Loucy (cell line): ENCODE results near the gene EFTUD2.

Experiments
- H2AFZ ChIP-seq: fragments of 200-600 bp; sonication (generic); 2 replicates; pipeline ENCODE4 v1.6.0; 2016; ENCODE audit warnings: antibody characterized with exemption, mild to moderate bottlenecking, low read length, moderate library complexity
- H3F3A ChIP-seq: fragments of 200-600 bp; 2 replicates; pipeline ENCODE4 v1.6.0; 2016; ENCODE audit warnings: antibody characterized with exemption, low read depth, mild to moderate bottlenecking
- H3K27me3 ChIP-seq: fragments of 200-600 bp; sonication (generic); 2 replicates; pipeline ENCODE4 v1.6.1; 2014; ENCODE audit warnings: low read length, mild to moderate bottlenecking; ENCODE audit not compliant: insufficient read depth, poor library complexity, severe bottlenecking
- H3K36me3 ChIP-seq: fragments of 200-600 bp; sonication (generic); 2 replicates; pipeline ENCODE4 v1.6.1; 2016; ENCODE audit warnings: low read length; ENCODE audit not compliant: insufficient read depth
- H3K4me1 ChIP-seq: fragments of 200-600 bp; sonication (generic); 2 replicates; pipeline ENCODE4 v1.5.1; 2014; ENCODE audit warnings: low read length, mild to moderate bottlenecking; ENCODE audit not compliant: insufficient read depth, poor library complexity, severe bottlenecking
- H3K4me2 ChIP-seq: fragments of 200-600 bp; sonication (generic); 2 replicates; pipeline ENCODE4 v1.6.0; 2014; ENCODE audit warnings: antibody characterized with exemption, low read length, low read depth, mild to moderate bottlenecking; ENCODE audit not compliant: poor library complexity, severe bottlenecking
- H3K4me3 ChIP-seq: fragments of 200-600 bp; sonication (generic); 2 replicates; pipeline ENCODE4 v1.5.1; 2014; ENCODE audit warnings: low read length, mild to moderate bottlenecking, mixed read lengths; ENCODE audit not compliant: poor library complexity, severe bottlenecking
- H3K79me2 ChIP-seq: fragments of 200-600 bp; sonication (generic); 2 replicates; pipeline ENCODE4 v1.6.1; 2014; ENCODE audit warnings: low read length; ENCODE audit not compliant: insufficient read depth
- H3K9ac ChIP-seq: fragments of 200-600 bp; sonication (generic); 2 replicates; pipeline ENCODE4 v1.6.0; 2014; ENCODE audit warnings: mild to moderate bottlenecking, low read depth, low read length, moderate library complexity; ENCODE audit not compliant: poor library complexity, severe bottlenecking
- H3K9me2 ChIP-seq: fragments of 200-600 bp; sonication (generic); replicated peaks from 2 replicates; pipeline ENCODE4 v1.6.1; 2016; ENCODE audit warnings: low read depth, low read length, mixed read lengths
- H3K9me3 ChIP-seq: fragments of 200-600 bp; sonication (generic); 2 replicates; pipeline ENCODE4 v1.6.1; 2014; ENCODE audit warnings: mild to moderate bottlenecking, antibody characterized with exemption, low read length, low read depth; ENCODE audit not compliant: insufficient read depth
- H4K20me1 ChIP-seq: fragments of 200-600 bp; sonication (generic); 2 replicates; pipeline ENCODE4 v1.6.0; 2014; ENCODE audit warnings: antibody characterized with exemption, low read length, mild to moderate bottlenecking; ENCODE audit not compliant: insufficient read depth, poor library complexity, severe bottlenecking
- EZH2phosphoT487 ChIP-seq: fragments of 200-600 bp; IDR thresholded peaks from 2 replicates; pipeline ENCODE4 v1.6.1; 2018; ENCODE audit warnings: antibody characterized with exemption, mild to moderate bottlenecking, moderate library complexity, borderline replicate concordance
- TF ChIP-seq, protein P1 (sequence below): fragments of 200-600 bp; sonication (generic); conservative IDR thresholded peaks from 2 replicates; pipeline ENCODE4 v1.5.1; 2014; ENCODE audit warnings: mild to moderate bottlenecking, antibody characterized with exemption, low read length

The EFTUD2 gene

DNA sequence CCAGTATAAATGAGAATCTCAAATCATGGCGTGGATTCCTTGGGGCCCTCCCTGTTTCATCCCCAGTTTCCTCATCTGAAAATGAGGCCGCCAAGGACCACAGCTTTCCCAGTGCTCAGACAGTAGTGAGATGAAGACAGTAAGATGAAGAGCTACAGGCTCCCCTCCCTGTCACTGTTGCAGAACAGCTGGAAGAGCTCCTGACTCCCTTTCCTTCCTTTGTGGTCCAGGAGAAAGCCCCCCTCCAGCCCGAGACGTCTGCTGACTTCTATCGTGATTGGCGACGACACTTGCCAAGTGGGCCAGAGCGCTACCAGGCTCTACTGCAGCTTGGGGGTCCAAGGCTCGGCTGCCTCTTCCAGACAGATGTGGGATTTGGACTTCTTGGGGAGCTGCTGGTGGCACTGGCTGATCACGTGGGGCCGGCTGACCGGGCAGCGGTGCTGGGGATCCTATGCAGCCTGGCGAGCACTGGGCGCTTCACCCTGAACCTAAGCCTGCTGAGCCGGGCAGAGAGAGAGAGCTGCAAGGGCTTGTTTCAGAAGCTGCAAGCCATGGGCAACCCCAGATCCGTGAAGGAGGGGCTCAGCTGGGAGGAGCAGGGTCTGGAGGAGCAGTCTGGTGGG, 3.0 kb upstream of the EFTUD2 start:
- no peak overlapping the region for H3K9ac ChIP-seq
- H3K9me2 ChIP-seq: no peaks in the 10 kb centered on the region
- H3F3A ChIP-seq: no peaks in the 10 kb centered on the region
- peaks cover 19% of the 10 kb centered on the region for H3K79me2 ChIP-seq
- peaks cover 12% of the 10 kb centered on the region for H3K4me1 ChIP-seq
- no peaks in the 10 kb centered on the region for H3K9me3 ChIP-seq
- no peak overlapping the region for H2AFZ ChIP-seq
- H4K20me1 ChIP-seq: no peaks in the 10 kb centered on the region
- no peak overlapping the region for H3K4me3 ChIP-seq
- no peaks in the 10 kb centered on the region for H3K36me3 ChIP-seq
- no peak overlapping the region for H3K4me2 ChIP-seq
- no peaks in the 10 kb centered on the region for H3K27me3 ChIP-seq
- TF ChIP-seq EZH2phosphoT487: no peak
- TF ChIP-seq, protein P1, sequence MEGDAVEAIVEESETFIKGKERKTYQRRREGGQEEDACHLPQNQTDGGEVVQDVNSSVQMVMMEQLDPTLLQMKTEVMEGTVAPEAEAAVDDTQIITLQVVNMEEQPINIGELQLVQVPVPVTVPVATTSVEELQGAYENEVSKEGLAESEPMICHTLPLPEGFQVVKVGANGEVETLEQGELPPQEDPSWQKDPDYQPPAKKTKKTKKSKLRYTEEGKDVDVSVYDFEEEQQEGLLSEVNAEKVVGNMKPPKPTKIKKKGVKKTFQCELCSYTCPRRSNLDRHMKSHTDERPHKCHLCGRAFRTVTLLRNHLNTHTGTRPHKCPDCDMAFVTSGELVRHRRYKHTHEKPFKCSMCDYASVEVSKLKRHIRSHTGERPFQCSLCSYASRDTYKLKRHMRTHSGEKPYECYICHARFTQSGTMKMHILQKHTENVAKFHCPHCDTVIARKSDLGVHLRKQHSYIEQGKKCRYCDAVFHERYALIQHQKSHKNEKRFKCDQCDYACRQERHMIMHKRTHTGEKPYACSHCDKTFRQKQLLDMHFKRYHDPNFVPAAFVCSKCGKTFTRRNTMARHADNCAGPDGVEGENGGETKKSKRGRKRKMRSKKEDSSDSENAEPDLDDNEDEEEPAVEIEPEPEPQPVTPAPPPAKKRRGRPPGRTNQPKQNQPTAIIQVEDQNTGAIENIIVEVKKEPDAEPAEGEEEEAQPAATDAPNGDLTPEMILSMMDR: no peak

DNA sequence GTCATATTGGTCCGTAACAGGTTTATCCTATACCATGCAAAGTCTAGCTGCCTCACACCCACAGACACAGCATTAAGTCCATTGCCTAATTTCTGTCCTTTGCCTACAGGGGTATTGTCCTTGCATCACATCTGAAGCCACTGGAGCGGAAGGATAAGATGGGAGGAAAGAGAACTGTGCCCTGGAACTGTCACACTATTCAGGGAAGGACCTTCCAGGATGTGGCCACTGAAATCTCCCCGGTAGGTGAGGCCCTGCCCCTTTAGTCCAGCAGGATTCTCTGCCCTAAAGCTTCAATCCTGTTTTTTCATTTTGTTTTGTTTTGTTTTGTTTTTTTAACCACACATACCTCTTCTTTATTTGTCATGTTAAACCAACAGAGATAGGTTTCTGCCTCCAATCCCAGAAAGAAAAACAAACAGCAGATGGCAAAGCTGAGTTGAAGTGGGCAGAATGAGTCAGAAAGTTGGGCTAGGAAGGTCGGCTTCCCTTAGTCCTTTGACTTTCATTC, 2.2 kb upstream of the EFTUD2 start:
- peaks cover 27% of the 10 kb centered on the region for H3K79me2 ChIP-seq
- H3K4me1 ChIP-seq: peaks cover 15% of the 10 kb centered on the region
- no peaks in the 10 kb centered on the region for H3K27me3 ChIP-seq
- TF ChIP-seq EZH2phosphoT487: no peak
- TF ChIP-seq, protein P1: no peak
- no peaks in the 10 kb centered on the region for H3K9me3 ChIP-seq
- H3K9ac ChIP-seq: no peak overlapping the region
- no peak overlapping the region for H3K4me3 ChIP-seq
- H2AFZ ChIP-seq: no peak overlapping the region
- no peak overlapping the region for H3K4me2 ChIP-seq
- H3F3A ChIP-seq: no peaks in the 10 kb centered on the region
- no peaks in the 10 kb centered on the region for H4K20me1 ChIP-seq
- no peaks in the 10 kb centered on the region for H3K36me3 ChIP-seq
- H3K9me2 ChIP-seq: no peaks in the 10 kb centered on the region

DNA sequence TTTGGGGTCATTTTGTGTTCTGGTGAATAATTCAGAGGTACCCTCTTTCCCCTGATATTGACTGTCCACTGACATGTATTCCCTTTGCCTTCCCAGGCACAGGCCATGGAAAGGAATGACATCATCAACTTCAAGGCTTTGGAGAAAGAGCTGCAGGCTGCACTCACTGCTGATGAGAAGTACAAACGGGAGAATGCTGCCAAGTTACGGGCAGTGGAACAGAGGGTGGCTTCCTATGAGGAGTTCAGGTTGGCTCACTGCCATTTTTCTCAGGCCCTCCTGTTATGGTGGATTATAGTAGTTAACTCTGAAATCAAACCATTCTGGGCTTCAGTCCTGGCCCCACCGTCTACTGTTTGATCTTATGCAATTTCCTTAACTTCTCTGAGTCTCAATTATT, 1.6 kb upstream of the EFTUD2 start:
- Histone ChIP-seq H3K4me3 (no peak overlapping the region), H3K79me2 (peaks cover 33% of the 10 kb centered on the region), H3F3A (no peaks in the 10 kb centered on the region), H3K4me2 (no peak overlapping the region), H3K4me1 (peaks cover 16% of the 10 kb centered on the region), H4K20me1 (peaks cover 4% of the 10 kb centered on the region), H3K36me3 (no peaks in the 10 kb centered on the region), H2AFZ (no peak overlapping the region), H3K9ac (no peak overlapping the region), H3K27me3 (no peaks in the 10 kb centered on the region), H3K9me2 (no peaks in the 10 kb centered on the region), H3K9me3 (no peaks in the 10 kb centered on the region)
- no peak for TF ChIP-seq EZH2phosphoT487
- TF ChIP-seq, protein P1: no peak
